ENCODE data around the gene SLC7A1. TPM values are rescaled to one million over a fixed set of nuclear protein-coding genes. Genes with fewer than 3 reads are reported as not detected.

Gene SLC7A1
- total and polyA plus RNA-seq, 2 of the 13 experiments (the other 11 are each of a cell fraction or from before 2014, with no cell fraction given), result 14.5 to 15.3 TPM

DNA sequence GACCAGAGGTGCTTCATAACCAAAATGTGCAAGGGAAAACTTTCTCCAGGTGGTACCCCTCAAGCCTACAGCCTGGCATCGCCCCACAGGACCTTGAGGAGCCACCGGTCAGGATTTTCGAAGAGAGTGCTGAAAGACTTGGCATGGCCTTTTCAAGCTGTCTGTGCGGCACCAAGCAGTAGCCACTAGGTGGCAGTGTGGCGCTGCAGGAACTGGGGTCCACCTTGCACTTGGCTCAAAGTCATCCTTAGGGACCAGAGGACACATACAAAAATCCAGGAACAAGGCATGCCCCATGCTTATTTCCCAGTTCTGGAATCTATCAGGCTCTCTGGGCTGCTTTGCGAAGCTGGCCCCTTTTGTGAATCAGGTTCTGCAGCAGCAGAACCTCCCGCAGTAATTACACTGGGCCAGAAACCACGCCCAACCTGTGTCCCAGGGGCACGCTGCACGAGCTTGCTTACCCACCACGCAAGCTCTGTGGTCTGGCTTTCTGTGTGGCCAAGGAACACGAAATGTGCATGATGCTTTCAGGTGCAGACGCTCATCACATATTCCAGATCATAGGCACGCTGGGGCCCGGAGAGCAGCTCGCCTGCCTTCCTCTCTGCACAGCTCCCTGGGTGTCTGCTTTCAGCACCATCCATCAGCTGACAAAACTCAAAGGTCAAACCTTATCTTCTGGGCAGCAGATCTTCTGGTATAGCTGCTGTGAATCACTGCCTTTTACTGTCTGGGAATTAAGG lies 87.2 kb downstream of the SLC7A1 start (continued):
- TF ChIP-seq GTF3A (CRISPR knock-in tag; conservative IDR thresholded peaks at IDR 0.05) (no peak), BCL3 (CRISPR knock-in tag; IDR thresholded peaks at IDR 0.05) (no peak), MLLT10 (CRISPR knock-in tag; IDR thresholded peaks at IDR 0.05) (no peak), ZNF280B (CRISPR knock-in tag; IDR thresholded peaks at IDR 0.05; ENCODE audit: borderline replicate concordance) (0 out of 2 replicates have a peak, but pooled peaks have one; percentile 36), ARHGAP35 (CRISPR knock-in tag; IDR thresholded peaks at IDR 0.05; ENCODE audit: borderline replicate concordance) (no peak), PHF21A (CRISPR knock-in tag; IDR thresholded peaks at IDR 0.05) (peak; percentile 62; the same call in 1 of the 2 replicates), ZFP41 (CRISPR knock-in tag; IDR thresholded peaks at IDR 0.05; ENCODE audit: borderline replicate concordance) (no peak), ZNF160 (CRISPR knock-in tag; IDR thresholded peaks at IDR 0.05) (no peak)
- TF ChIP-seq, protein P1, sequence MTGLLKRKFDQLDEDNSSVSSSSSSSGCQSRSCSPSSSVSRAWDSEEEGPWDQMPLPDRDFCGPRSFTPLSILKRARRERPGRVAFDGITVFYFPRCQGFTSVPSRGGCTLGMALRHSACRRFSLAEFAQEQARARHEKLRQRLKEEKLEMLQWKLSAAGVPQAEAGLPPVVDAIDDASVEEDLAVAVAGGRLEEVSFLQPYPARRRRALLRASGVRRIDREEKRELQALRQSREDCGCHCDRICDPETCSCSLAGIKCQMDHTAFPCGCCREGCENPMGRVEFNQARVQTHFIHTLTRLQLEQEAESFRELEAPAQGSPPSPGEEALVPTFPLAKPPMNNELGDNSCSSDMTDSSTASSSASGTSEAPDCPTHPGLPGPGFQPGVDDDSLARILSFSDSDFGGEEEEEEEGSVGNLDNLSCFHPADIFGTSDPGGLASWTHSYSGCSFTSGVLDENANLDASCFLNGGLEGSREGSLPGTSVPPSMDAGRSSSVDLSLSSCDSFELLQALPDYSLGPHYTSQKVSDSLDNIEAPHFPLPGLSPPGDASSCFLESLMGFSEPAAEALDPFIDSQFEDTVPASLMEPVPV (CRISPR knock-in tag; IDR thresholded peaks at IDR 0.05), result no peak
- TF ChIP-seq, protein P2, sequence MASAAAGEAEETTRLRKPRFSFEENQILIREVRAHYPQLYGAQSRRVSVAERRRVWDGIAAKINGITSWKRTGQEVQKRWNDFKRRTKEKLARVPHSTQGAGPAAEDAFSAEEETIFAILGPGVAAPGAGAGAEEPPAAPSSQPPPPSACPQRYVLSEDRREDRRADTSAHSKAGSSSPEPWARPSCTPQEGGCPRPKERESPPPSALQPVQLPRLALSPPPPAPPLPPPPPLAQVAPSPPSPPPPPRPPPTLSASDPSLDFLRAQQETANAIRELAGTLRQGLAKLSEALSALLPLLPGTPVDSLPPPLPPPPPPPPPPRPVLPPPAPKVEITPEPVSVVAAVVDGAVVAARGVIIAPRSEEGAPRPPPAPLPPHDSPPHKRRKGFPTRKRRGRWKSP (CRISPR knock-in tag; IDR thresholded peaks at IDR 0.05), result 0 out of 2 replicates have a peak, but pooled peaks have one; percentile 36
- TF ChIP-seq, protein P3, sequence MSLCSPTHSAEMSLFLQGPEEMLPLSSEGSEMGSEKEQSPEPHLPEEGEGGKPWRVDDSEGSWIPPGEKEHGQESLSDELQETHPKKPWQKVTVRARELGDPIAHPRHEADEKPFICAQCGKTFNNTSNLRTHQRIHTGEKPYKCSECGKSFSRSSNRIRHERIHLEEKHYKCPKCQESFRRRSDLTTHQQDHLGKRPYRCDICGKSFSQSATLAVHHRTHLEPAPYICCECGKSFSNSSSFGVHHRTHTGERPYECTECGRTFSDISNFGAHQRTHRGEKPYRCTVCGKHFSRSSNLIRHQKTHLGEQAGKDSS (CRISPR knock-in tag; IDR thresholded peaks at IDR 0.05; ENCODE audit: borderline replicate concordance, low read depth), result peak; percentile 52; the same call in 1 of the 2 replicates
- TF ChIP-seq, protein P4, sequence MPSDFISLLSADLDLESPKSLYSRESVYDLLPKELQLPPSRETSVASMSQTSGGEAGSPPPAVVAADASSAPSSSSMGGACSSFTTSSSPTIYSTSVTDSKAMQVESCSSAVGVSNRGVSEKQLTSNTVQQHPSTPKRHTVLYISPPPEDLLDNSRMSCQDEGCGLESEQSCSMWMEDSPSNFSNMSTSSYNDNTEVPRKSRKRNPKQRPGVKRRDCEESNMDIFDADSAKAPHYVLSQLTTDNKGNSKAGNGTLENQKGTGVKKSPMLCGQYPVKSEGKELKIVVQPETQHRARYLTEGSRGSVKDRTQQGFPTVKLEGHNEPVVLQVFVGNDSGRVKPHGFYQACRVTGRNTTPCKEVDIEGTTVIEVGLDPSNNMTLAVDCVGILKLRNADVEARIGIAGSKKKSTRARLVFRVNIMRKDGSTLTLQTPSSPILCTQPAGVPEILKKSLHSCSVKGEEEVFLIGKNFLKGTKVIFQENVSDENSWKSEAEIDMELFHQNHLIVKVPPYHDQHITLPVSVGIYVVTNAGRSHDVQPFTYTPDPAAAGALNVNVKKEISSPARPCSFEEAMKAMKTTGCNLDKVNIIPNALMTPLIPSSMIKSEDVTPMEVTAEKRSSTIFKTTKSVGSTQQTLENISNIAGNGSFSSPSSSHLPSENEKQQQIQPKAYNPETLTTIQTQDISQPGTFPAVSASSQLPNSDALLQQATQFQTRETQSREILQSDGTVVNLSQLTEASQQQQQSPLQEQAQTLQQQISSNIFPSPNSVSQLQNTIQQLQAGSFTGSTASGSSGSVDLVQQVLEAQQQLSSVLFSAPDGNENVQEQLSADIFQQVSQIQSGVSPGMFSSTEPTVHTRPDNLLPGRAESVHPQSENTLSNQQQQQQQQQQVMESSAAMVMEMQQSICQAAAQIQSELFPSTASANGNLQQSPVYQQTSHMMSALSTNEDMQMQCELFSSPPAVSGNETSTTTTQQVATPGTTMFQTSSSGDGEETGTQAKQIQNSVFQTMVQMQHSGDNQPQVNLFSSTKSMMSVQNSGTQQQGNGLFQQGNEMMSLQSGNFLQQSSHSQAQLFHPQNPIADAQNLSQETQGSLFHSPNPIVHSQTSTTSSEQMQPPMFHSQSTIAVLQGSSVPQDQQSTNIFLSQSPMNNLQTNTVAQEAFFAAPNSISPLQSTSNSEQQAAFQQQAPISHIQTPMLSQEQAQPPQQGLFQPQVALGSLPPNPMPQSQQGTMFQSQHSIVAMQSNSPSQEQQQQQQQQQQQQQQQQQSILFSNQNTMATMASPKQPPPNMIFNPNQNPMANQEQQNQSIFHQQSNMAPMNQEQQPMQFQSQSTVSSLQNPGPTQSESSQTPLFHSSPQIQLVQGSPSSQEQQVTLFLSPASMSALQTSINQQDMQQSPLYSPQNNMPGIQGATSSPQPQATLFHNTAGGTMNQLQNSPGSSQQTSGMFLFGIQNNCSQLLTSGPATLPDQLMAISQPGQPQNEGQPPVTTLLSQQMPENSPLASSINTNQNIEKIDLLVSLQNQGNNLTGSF (CRISPR knock-in tag; IDR thresholded peaks at IDR 0.05), result no peak
- TF ChIP-seq, protein P5, sequence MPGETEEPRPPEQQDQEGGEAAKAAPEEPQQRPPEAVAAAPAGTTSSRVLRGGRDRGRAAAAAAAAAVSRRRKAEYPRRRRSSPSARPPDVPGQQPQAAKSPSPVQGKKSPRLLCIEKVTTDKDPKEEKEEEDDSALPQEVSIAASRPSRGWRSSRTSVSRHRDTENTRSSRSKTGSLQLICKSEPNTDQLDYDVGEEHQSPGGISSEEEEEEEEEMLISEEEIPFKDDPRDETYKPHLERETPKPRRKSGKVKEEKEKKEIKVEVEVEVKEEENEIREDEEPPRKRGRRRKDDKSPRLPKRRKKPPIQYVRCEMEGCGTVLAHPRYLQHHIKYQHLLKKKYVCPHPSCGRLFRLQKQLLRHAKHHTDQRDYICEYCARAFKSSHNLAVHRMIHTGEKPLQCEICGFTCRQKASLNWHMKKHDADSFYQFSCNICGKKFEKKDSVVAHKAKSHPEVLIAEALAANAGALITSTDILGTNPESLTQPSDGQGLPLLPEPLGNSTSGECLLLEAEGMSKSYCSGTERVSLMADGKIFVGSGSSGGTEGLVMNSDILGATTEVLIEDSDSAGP (CRISPR knock-in tag; IDR thresholded peaks at IDR 0.05; ENCODE audit: borderline replicate concordance), result peak; percentile 25; the same call in 1 of the 2 replicates
